Mesothelial cell of epicardium (in vitro differentiated cells): Measurements from ENCODE around the gene TACR1. TPM values are rescaled to one million over a fixed set of nuclear protein-coding genes. Genes with fewer than 3 reads are reported as not detected.

Experiments used
- DNase-seq, 2 experiments: peaks; one replicate each; pipeline ENCODE4 v3.0.0; 2021; ENCODE audit warnings: low spot score in 2 of 2; ENCODE audit not compliant: unreplicated experiment in 2 of 2
- H3K27ac Mint-ChIP-seq: 2 replicates; pipeline ENCODE4 v1.8.0; 2021; ENCODE audit warnings: mixed read lengths
- H3K27me3 Mint-ChIP-seq: 2 replicates; pipeline ENCODE4 v1.8.0; 2021; ENCODE audit warnings: low read depth, mixed read lengths
- H3K36me3 Mint-ChIP-seq: 2 replicates; pipeline ENCODE4 v1.8.0; 2021; ENCODE audit warnings: mixed read lengths
- H3K4me1 Mint-ChIP-seq: 2 replicates; pipeline ENCODE4 v1.8.0; 2021; ENCODE audit warnings: mixed read lengths
- H3K4me3 Mint-ChIP-seq: 2 replicates; pipeline ENCODE4 v1.8.0; 2021; ENCODE audit warnings: mild to moderate bottlenecking, moderate library complexity, mixed read lengths
- H3K9me3 Mint-ChIP-seq: 2 replicates; pipeline ENCODE4 v1.8.0; 2021; ENCODE audit warnings: mixed read lengths
- CTCF ChIP-seq: fragments of 200-600 bp; sonication (generic); IDR thresholded peaks from one replicate; pipeline ENCODE4 v1.5.0; 2021; ENCODE audit warnings: antibody characterized with exemption; ENCODE audit not compliant: unreplicated experiment
- total RNA-seq: library from RNA; stranded (reverse); gene quantifications from 3 replicates; pipeline ENCODE4 v1.2.1, GENCODE V29; 2021

TACR1 gene
- total RNA-seq, 1 donor from 2014 or later = 0.20 TPM

- H3K27ac Mint-ChIP-seq = no peak overlapping the region
- H3K27me3 Mint-ChIP-seq = peaks cover 5% of the 10 kb centered on the region
Measured at GRCh38 chr2:75087736-75088135, 111.6 kb downstream of the TACR1 start.

GRCh38 chr2:75079575-75079974 is 119.7 kb downstream of the TACR1 start:
- Mint-ChIP-seq H3K27ac (no peak overlapping the region), H3K4me3 (no peak overlapping the region), H3K36me3 (no peaks in the 10 kb centered on the region), H3K9me3 (peaks cover 5% of the 10 kb centered on the region), H3K4me1 (no peaks in the 10 kb centered on the region), H3K27me3 (no peaks in the 10 kb centered on the region)
- no peak for DNase-seq
- no peak for TF ChIP-seq CTCF

More at GRCh38 chr2:75087736-75088135, 111.6 kb downstream of the TACR1 start:
- no peak overlapping the region for H3K4me3 Mint-ChIP-seq
- DNase-seq = no peak
- H3K4me1 Mint-ChIP-seq = no peaks in the 10 kb centered on the region
- peaks cover 8% of the 10 kb centered on the region for H3K9me3 Mint-ChIP-seq
- no peak for TF ChIP-seq CTCF
- H3K36me3 Mint-ChIP-seq = no peaks in the 10 kb centered on the region

GRCh38 chr2:75077909-75078308 is 121.4 kb downstream of the TACR1 start:
- Mint-ChIP-seq H3K9me3 (peaks cover 4% of the 10 kb centered on the region), H3K27me3 (no peaks in the 10 kb centered on the region), H3K4me3 (no peak overlapping the region), H3K4me1 (peaks cover 4% of the 10 kb centered on the region), H3K36me3 (no peaks in the 10 kb centered on the region), H3K27ac (no peak overlapping the region)
- TF ChIP-seq CTCF = no peak
- DNase-seq = no peak

- no peaks in the 10 kb centered on the region for H3K36me3 Mint-ChIP-seq
- H3K4me1 Mint-ChIP-seq = peaks cover 14% of the 10 kb centered on the region
- no peak for DNase-seq
- no peak for TF ChIP-seq CTCF
- no peak overlapping the region for H3K4me3 Mint-ChIP-seq
- no peaks in the 10 kb centered on the region for H3K27me3 Mint-ChIP-seq
- H3K9me3 Mint-ChIP-seq = no peaks in the 10 kb centered on the region
- no peak overlapping the region for H3K27ac Mint-ChIP-seq
Measured at GRCh38 chr2:75076088-75076487, 123.2 kb downstream of the TACR1 start.

- no peaks in the 10 kb centered on the region for H3K9me3 Mint-ChIP-seq
- peaks cover 14% of the 10 kb centered on the region for H3K4me1 Mint-ChIP-seq
- H3K27me3 Mint-ChIP-seq = no peaks in the 10 kb centered on the region
- no peak overlapping the region for H3K4me3 Mint-ChIP-seq
- TF ChIP-seq CTCF = no peak
- H3K36me3 Mint-ChIP-seq = no peaks in the 10 kb centered on the region
- DNase-seq = no peak
- no peak overlapping the region for H3K27ac Mint-ChIP-seq
Measured at GRCh38 chr2:75074708-75075107, 124.6 kb downstream of the TACR1 start.

GRCh38 chr2:75074228-75074627 is 125.1 kb downstream of the TACR1 start:
- no peak overlapping the region for H3K27ac Mint-ChIP-seq
- no peak for DNase-seq
- no peaks in the 10 kb centered on the region for H3K36me3 Mint-ChIP-seq
- no peak for TF ChIP-seq CTCF
- H3K9me3 Mint-ChIP-seq = no peaks in the 10 kb centered on the region
- H3K4me3 Mint-ChIP-seq = no peak overlapping the region
- H3K4me1 Mint-ChIP-seq = peaks cover 14% of the 10 kb centered on the region
- H3K27me3 Mint-ChIP-seq = no peaks in the 10 kb centered on the region
